GM23338 (cell line): ENCODE results near the gene CSF2RB.

Experiments used
- CREB1 ChIP-seq: fragments of 250-450 bp; sonication (Bioruptor Pico); IDR thresholded peaks from 2 replicates; pipeline ENCODE4 v1.5.0; 2020; ENCODE audit warnings: low read depth, mild to moderate bottlenecking, moderate library complexity
- CTCF ChIP-seq, 2 experiments: fragments of 200-600 bp in 1 of 2; sonication (generic) in 1 of 2; conservative IDR thresholded peaks; 2 replicates each; pipeline versions ENCODE4 v1.5.1 to v1.6.1; 2016 to 2017; ENCODE audit warnings: antibody characterized with exemption in 2 of 2, low read depth in 2 of 2, mild to moderate bottlenecking in 2 of 2, moderate library complexity in 1 of 2
- EZH2 ChIP-seq: fragments of 200-600 bp; sonication (generic); IDR thresholded peaks from one replicate; pipeline ENCODE4 v1.8.0; 2017; ENCODE audit warnings: antibody characterized with exemption, mild to moderate bottlenecking, low read depth; ENCODE audit not compliant: unreplicated experiment
- EZH2phosphoT487 ChIP-seq: fragments of 200-600 bp; sonication (generic); IDR thresholded peaks from one replicate; pipeline ENCODE4 v1.8.1; 2018; ENCODE audit warnings: antibody characterized with exemption; ENCODE audit not compliant: unreplicated experiment
- JUNB ChIP-seq: IDR thresholded peaks from one replicate; pipeline ENCODE4 v1.6.1; 2016; ENCODE audit warnings: antibody characterized with exemption; ENCODE audit not compliant: unreplicated experiment
- NANOG ChIP-seq: IDR thresholded peaks from 2 replicates; pipeline ENCODE4 v1.6.1; 2016; ENCODE audit warnings: antibody characterized with exemption, borderline replicate concordance
- POLR2AphosphoS5 ChIP-seq: IDR thresholded peaks from 2 replicates; pipeline ENCODE4 v1.6.1; 2016; ENCODE audit warnings: antibody characterized with exemption, low read depth
- REST ChIP-seq: IDR thresholded peaks from one replicate; pipeline ENCODE4 v1.6.1; 2018; ENCODE audit warnings: antibody characterized with exemption; ENCODE audit not compliant: unreplicated experiment
- STAT1 ChIP-seq: IDR thresholded peaks from one replicate; pipeline ENCODE4 v1.6.1; 2016; ENCODE audit warnings: antibody characterized with exemption; ENCODE audit not compliant: unreplicated experiment
- ZNF114 ChIP-seq: fragments of 250-450 bp; sonication (Bioruptor Pico); IDR thresholded peaks from 2 replicates; pipeline ENCODE4 v1.5.0; 2020; ENCODE audit warnings: mild to moderate bottlenecking, moderate library complexity
- ZNF331 ChIP-seq: fragments of 250-450 bp; sonication (Bioruptor Pico); IDR thresholded peaks from 2 replicates; pipeline ENCODE4 v1.5.0; 2020; ENCODE audit warnings: low read depth, mild to moderate bottlenecking, moderate library complexity
- ZNF462 ChIP-seq: fragments of 250-450 bp; sonication (Bioruptor Pico); IDR thresholded peaks from 2 replicates; pipeline ENCODE4 v1.5.0; 2020; ENCODE audit warnings: mild to moderate bottlenecking, moderate library complexity
- TF ChIP-seq, protein P1 (sequence below): IDR thresholded peaks from 2 replicates; pipeline ENCODE4 v1.6.1; 2016; ENCODE audit warnings: antibody characterized with exemption

DNA sequence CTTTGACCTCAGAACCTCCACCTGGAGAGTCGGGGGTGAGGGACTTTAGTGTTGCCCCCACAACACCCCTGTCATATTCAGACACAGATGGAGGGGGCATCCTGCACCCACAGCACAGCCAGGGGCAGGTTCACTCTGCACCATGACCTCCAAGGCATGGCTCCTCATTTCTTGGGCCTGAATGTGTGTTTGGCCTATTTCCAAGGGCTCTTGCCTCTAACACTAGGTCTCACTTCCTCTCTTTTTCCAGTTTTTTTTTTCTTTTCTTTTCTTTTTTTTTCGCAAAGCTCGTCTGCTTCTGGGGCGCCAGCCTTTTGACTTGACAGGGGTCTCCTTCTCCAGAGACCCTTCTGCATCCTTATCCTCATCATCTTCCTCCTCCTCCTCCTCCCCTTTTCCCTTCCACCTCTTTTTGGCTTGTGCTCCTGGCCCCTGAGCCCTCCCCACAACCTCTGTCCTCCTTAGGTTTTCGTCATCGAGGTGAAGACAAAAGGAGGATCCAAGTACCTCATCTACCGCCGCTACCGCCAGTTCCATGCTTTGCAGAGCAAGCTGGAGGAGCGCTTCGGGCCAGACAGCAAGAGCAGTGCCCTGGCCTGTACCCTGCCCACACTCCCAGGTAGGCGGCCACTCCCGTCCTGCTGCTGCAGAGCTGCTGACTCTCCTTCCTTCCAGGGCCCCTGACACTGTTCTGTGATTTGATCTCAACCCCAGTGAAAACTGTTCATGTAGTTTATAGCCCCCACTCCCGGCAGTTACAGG, 48.8 kb upstream of the CSF2RB start:
- TF ChIP-seq CTCF (conservative IDR thresholded peaks at IDR 0.05; ENCODE audit: low read depth in 2 of 2) (no peak), POLR2AphosphoS5 (no peak), EZH2 (no peak), REST (no peak), EZH2phosphoT487 (no peak), NANOG (no peak), CREB1 (CRISPR knock-in tag) (no peak), STAT1 (no peak), JUNB (no peak), ZNF114 (CRISPR knock-in tag) (no peak), ZNF331 (no peak), ZNF462 (CRISPR knock-in tag) (no peak)
- TF ChIP-seq, protein P1, sequence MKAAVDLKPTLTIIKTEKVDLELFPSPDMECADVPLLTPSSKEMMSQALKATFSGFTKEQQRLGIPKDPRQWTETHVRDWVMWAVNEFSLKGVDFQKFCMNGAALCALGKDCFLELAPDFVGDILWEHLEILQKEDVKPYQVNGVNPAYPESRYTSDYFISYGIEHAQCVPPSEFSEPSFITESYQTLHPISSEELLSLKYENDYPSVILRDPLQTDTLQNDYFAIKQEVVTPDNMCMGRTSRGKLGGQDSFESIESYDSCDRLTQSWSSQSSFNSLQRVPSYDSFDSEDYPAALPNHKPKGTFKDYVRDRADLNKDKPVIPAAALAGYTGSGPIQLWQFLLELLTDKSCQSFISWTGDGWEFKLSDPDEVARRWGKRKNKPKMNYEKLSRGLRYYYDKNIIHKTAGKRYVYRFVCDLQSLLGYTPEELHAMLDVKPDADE: no peak
